HepG2 (cell line): Measurements from ENCODE around the gene HAT1. TPM values are rescaled to one million over a fixed set of nuclear protein-coding genes. Genes with fewer than 3 reads are reported as not detected.
A peak's percentile ranks its signal among the peaks of the same experiment; 100 is the strongest.

Experiments
- MYNN ChIP-seq: sonication (generic); formaldehyde crosslinking; IDR thresholded peaks from 2 replicates; pipeline ENCODE4 v1.4.0; 2020; ENCODE audit warnings: mild to moderate bottlenecking, low read depth, missing genetic modification reagents
- REPIN1 ChIP-seq: sonication (generic); formaldehyde crosslinking; IDR thresholded peaks from 2 replicates; pipeline ENCODE4 v1.8.0; 2022; ENCODE audit warnings: missing genetic modification reagents, low read depth, mild to moderate bottlenecking, borderline replicate concordance
- REXO4 ChIP-seq: sonication (generic); formaldehyde crosslinking; IDR thresholded peaks from 2 replicates; pipeline ENCODE4 v1.8.0; 2022; ENCODE audit warnings: missing genetic modification reagents, mild to moderate bottlenecking, borderline replicate concordance
- SALL1 ChIP-seq: sonication (generic); formaldehyde crosslinking; IDR thresholded peaks from 2 replicates; pipeline ENCODE4 v1.8.0; 2022; ENCODE audit warnings: mild to moderate bottlenecking, missing genetic modification reagents
- SP2 ChIP-seq: sonication (generic); formaldehyde crosslinking; IDR thresholded peaks from 2 replicates; pipeline ENCODE4 v1.5.1; 2020; ENCODE audit warnings: mild to moderate bottlenecking, missing genetic modification reagents
- SRSF1 ChIP-seq: fragments of 200-400 bp; formaldehyde crosslinking; optimal IDR thresholded peaks from 2 replicates; pipeline ENCODE3; 2017; ENCODE audit warnings: mild to moderate bottlenecking, low read depth, low read length, moderate library complexity
- TEAD2 ChIP-seq: sonication (generic); formaldehyde crosslinking; IDR thresholded peaks from 2 replicates; pipeline ENCODE4 v1.9.0; 2021; ENCODE audit warnings: missing genetic modification reagents
- TMF1 ChIP-seq: sonication (generic); formaldehyde crosslinking; IDR thresholded peaks from 2 replicates; pipeline ENCODE4 v1.8.1; 2022; ENCODE audit warnings: low read depth, missing genetic modification reagents
- ZBTB7B ChIP-seq: sonication (generic); formaldehyde crosslinking; IDR thresholded peaks from 2 replicates; pipeline ENCODE4 v1.4.0; 2020; ENCODE audit warnings: missing genetic modification reagents
- ZNF75D ChIP-seq: sonication (generic); formaldehyde crosslinking; IDR thresholded peaks from 2 replicates; pipeline ENCODE4 v1.8.1; 2023; ENCODE audit warnings: missing genetic modification reagents, mild to moderate bottlenecking, borderline replicate concordance
- polyA plus RNA-seq, 8 experiments: library from polyadenylated mRNA; depleted of rRNA in 3 of 8; stranded (reverse) in 7 of 8; unstranded in 1 of 8; fragments of >200 nt; fragmentation: Illumina TruSeq in 4 of 8; extraction: Trizol in 4 of 8; gene quantifications; 2 replicates each; pipeline versions ENCODE4 v1.2.1 to v1.2.3, GENCODE V29; 2011 to 2016; ENCODE audit warnings: low read depth in 4 of 8, missing spikeins in 1 of 8, mixed read lengths in 1 of 8; ENCODE audit not compliant: insufficient read depth in 1 of 8
- total RNA-seq, 5 experiments: library from RNA; depleted of rRNA; stranded (reverse); fragments of >200 nt; fragmentation: Illumina TruSeq; extraction: Trizol; gene quantifications; 2 replicates each; pipeline ENCODE4 v1.2.3, GENCODE V29; 2016; ENCODE audit warnings: low read depth in 1 of 5
- TF ChIP-seq, protein P1 (sequence below): sonication (generic); formaldehyde crosslinking; IDR thresholded peaks from 2 replicates; pipeline ENCODE4 v1.4.0; 2020; ENCODE audit warnings: missing genetic modification reagents, borderline replicate concordance
- TF ChIP-seq, protein P2 (sequence below): sonication (generic); formaldehyde crosslinking; IDR thresholded peaks from 2 replicates; pipeline ENCODE4 v1.4.0; 2020; ENCODE audit warnings: missing genetic modification reagents
- TF ChIP-seq, protein P3 (sequence below): sonication (generic); formaldehyde crosslinking; IDR thresholded peaks from 2 replicates; pipeline ENCODE4 v1.5.0; 2020; ENCODE audit warnings: missing genetic modification reagents, mild to moderate bottlenecking, borderline replicate concordance
- TF ChIP-seq, protein P4 (sequence below): sonication (generic); formaldehyde crosslinking; IDR thresholded peaks from 2 replicates; pipeline ENCODE4 v1.4.0; 2020; ENCODE audit warnings: mild to moderate bottlenecking, low read depth, missing genetic modification reagents
- TF ChIP-seq, protein P5 (sequence below): sonication (generic); formaldehyde crosslinking; IDR thresholded peaks from 2 replicates; pipeline ENCODE4 v1.8.1; 2023; ENCODE audit warnings: mild to moderate bottlenecking, missing genetic modification reagents, borderline replicate concordance

Gene HAT1
- total and polyA plus RNA-seq, 2 of the 13 experiments (the other 11 are each of a cell fraction or from before 2014, with no cell fraction given), result 45.4 to 119 TPM

DNA sequence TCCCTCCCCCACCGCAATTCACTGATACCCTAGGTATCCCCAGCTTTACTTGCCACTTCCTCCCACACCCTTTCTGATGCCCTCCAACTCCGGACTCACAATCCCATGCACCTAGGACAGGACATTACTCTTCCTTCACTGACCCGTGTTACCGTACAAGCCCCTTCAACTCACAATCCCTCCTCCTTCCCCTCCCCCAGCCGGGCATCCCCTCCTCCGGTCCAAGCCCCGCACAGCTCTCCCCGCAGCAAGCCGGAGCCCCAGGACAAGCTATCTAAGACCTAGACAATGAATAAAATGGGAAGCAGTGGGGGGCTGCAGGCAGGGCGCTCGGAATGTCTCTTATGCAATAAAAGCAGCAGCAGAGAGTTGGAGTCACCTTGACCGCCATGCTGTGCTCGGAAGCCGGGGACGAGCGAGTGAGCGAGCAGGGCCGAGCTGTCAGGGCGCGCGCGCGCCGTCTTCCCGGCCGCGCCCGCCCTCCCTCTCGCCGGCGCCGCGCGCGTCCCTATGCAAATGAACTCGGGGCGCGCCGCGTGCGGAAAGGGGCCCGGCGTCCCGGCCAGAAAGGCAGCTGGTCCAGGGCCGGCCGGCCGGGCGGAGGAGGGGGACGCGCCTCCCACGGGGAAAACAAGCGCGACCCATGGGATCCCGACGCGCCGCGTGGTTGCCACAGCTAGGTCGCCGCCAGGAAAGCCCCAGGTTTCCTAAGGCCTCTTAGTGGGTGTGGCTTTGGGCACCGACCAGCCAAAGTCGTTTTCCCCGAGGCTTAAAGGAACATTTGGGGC lies 28.2 kb upstream of the HAT1 start, which contains the start of gene SLC25A12 (continued):
- TF ChIP-seq, protein P1, sequence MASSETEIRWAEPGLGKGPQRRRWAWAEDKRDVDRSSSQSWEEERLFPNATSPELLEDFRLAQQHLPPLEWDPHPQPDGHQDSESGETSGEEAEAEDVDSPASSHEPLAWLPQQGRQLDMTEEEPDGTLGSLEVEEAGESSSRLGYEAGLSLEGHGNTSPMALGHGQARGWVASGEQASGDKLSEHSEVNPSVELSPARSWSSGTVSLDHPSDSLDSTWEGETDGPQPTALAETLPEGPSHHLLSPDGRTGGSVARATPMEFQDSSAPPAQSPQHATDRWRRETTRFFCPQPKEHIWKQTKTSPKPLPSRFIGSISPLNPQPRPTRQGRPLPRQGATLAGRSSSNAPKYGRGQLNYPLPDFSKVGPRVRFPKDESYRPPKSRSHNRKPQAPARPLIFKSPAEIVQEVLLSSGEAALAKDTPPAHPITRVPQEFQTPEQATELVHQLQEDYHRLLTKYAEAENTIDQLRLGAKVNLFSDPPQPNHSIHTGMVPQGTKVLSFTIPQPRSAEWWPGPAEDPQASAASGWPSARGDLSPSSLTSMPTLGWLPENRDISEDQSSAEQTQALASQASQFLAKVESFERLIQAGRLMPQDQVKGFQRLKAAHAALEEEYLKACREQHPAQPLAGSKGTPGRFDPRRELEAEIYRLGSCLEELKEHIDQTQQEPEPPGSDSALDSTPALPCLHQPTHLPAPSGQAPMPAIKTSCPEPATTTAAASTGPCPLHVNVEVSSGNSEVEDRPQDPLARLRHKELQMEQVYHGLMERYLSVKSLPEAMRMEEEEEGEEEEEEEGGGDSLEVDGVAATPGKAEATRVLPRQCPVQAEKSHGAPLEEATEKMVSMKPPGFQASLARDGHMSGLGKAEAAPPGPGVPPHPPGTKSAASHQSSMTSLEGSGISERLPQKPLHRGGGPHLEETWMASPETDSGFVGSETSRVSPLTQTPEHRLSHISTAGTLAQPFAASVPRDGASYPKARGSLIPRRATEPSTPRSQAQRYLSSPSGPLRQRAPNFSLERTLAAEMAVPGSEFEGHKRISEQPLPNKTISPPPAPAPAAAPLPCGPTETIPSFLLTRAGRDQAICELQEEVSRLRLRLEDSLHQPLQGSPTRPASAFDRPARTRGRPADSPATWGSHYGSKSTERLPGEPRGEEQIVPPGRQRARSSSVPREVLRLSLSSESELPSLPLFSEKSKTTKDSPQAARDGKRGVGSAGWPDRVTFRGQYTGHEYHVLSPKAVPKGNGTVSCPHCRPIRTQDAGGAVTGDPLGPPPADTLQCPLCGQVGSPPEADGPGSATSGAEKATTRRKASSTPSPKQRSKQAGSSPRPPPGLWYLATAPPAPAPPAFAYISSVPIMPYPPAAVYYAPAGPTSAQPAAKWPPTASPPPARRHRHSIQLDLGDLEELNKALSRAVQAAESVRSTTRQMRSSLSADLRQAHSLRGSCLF (CRISPR knock-in tag), result no peak
- TF ChIP-seq SALL1 (CRISPR knock-in tag) (peak; percentile 85), TEAD2 (CRISPR knock-in tag) (no peak), TMF1 (CRISPR knock-in tag) (no peak), MYNN (CRISPR knock-in tag) (0 out of 2 replicates have a peak, but pooled peaks have one; percentile 17), REPIN1 (CRISPR knock-in tag) (no peak; the same call in 1 of the 2 replicates), SRSF1 (no peak), SP2 (0 out of 2 replicates have a peak, but pooled peaks have one; percentile 30), ZNF75D (CRISPR knock-in tag) (no peak), REXO4 (no peak), ZBTB7B (CRISPR knock-in tag) (peak; percentile 69)
- TF ChIP-seq, protein P2, sequence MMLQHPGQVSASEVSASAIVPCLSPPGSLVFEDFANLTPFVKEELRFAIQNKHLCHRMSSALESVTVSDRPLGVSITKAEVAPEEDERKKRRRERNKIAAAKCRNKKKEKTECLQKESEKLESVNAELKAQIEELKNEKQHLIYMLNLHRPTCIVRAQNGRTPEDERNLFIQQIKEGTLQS (CRISPR knock-in tag), result no peak
- TF ChIP-seq, protein P3, sequence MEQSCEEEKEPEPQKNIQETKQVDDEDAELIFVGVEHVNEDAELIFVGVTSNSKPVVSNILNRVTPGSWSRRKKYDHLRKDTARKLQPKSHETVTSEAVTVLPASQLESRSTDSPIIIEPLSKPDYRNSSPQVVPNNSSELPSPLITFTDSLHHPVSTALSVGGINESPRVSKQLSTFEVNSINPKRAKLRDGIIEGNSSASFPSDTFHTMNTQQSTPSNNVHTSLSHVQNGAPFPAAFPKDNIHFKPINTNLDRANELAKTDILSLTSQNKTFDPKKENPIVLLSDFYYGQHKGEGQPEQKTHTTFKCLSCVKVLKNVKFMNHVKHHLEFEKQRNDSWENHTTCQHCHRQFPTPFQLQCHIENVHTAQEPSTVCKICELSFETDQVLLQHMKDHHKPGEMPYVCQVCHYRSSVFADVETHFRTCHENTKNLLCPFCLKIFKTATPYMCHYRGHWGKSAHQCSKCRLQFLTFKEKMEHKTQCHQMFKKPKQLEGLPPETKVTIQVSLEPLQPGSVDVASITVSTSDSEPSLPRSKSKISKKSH (CRISPR knock-in tag), result 0 out of 2 replicates have a peak, but pooled peaks have one; percentile 34
- TF ChIP-seq, protein P4, sequence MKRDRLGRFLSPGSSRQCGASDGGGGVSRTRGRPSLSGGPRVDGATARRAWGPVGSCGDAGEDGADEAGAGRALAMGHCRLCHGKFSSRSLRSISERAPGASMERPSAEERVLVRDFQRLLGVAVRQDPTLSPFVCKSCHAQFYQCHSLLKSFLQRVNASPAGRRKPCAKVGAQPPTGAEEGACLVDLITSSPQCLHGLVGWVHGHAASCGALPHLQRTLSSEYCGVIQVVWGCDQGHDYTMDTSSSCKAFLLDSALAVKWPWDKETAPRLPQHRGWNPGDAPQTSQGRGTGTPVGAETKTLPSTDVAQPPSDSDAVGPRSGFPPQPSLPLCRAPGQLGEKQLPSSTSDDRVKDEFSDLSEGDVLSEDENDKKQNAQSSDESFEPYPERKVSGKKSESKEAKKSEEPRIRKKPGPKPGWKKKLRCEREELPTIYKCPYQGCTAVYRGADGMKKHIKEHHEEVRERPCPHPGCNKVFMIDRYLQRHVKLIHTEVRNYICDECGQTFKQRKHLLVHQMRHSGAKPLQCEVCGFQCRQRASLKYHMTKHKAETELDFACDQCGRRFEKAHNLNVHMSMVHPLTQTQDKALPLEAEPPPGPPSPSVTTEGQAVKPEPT (CRISPR knock-in tag), result 0 out of 2 replicates have a peak, but pooled peaks have one; percentile 21
- TF ChIP-seq, protein P5, sequence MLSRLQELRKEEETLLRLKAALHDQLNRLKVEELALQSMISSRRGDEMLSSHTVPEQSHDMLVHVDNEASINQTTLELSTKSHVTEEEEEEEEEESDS (CRISPR knock-in tag), result 0 out of 2 replicates have a peak, but pooled peaks have one; percentile 70
